Sigmoid colon (tissue), 7 donors: ENCODE measurements around the gene NACC2. TPM values are rescaled to one million over a fixed set of nuclear protein-coding genes. Genes with fewer than 3 reads are reported as not detected.
A peak's percentile ranks its signal among the peaks of the same experiment; 100 is the strongest.

ENCODE experiments used
- DNase-seq: peaks from one replicate; pipeline ENCODE4 v3.0.0-alpha.2; 2019
- H3K27ac ChIP-seq, 4 donors: fragments of 200-600 bp; sonication (generic); one replicate each; pipeline ENCODE4 v1.5.1; 2016 to 2019; ENCODE audit warnings: mild to moderate bottlenecking in 1 of 4
- H3K27me3 ChIP-seq, 3 donors: fragments of 200-600 bp; sonication (generic); one replicate each; pipeline ENCODE4 v1.5.1; 2019; ENCODE audit warnings: mild to moderate bottlenecking in 1 of 3
- H3K36me3 ChIP-seq, 4 donors: fragments of 200-600 bp; sonication (generic); one replicate each; pipeline ENCODE4 v1.5.1; 2016 to 2019
- H3K4me1 ChIP-seq, 4 donors: fragments of 200-600 bp; sonication (generic); one replicate each; pipeline ENCODE4 v1.5.1; 2017 to 2019
- H3K4me3 ChIP-seq, 4 donors: fragments of 200-600 bp; sonication (generic); one replicate each; pipeline ENCODE4 v1.5.1; 2017 to 2019; ENCODE audit warnings: mild to moderate bottlenecking in 2 of 4, moderate library complexity in 1 of 4
- H3K9me3 ChIP-seq, 4 donors: fragments of 200-600 bp in 3 of 4; sonication (generic) in 3 of 4; one replicate each; pipeline versions ENCODE4 v1.5.1 to v1.6.1; 2013 to 2019
- EP300 ChIP-seq, 4 donors: sonication (generic); formaldehyde crosslinking; IDR thresholded peaks; one replicate each; pipeline ENCODE4 v1.6.1; 2017; ENCODE audit warnings: antibody characterized with exemption in 4 of 4
- POLR2A ChIP-seq, 2 donors: fragments of 450-650 bp; IDR thresholded peaks; one replicate each; pipeline ENCODE4 v1.6.1; 2016; ENCODE audit warnings: antibody characterized with exemption in 2 of 2, mild to moderate bottlenecking in 2 of 2, moderate library complexity in 2 of 2
- POLR2AphosphoS5 ChIP-seq, 4 donors: sonication (generic); formaldehyde crosslinking; IDR thresholded peaks; one replicate each; pipeline ENCODE4 v1.6.1; 2017; ENCODE audit warnings: antibody characterized with exemption in 4 of 4
- WGBS, 2 donors: extraction: QIAGEN DNeasy Blood & Tissue Kit; methylation state at CpG; one replicate each; pipeline ENCODE4 v1.1.7; 2013; 5-methylcytosine and 5-hydroxymethylcytosine counted together
- intact Hi-C: fragments of 100-400 bp; cut with DNase I; formaldehyde crosslinking; loops from one replicate; pipeline ENCODE4 v1.15.1; 2023
- polyA plus RNA-seq, 3 donors: library from polyadenylated mRNA; stranded (reverse); fragments of 200-250 nt; gene quantifications; one replicate each; pipeline ENCODE4 v1.2.3, GENCODE V29; 2013
- total RNA-seq, 4 donors: library from RNA; depleted of rRNA; stranded (reverse); fragments of >200 nt; gene quantifications; one replicate each; pipeline ENCODE4 v1.1.0, GENCODE V29; 2016
- TF ChIP-seq, protein P1 (sequence below), 4 experiments: fragments of 450-650 bp in 3 of 4; fragments of 200-600 bp in 1 of 4; IDR thresholded peaks; one replicate each; pipeline ENCODE4 v1.5.1; 2016 to 2019; ENCODE audit warnings: antibody characterized with exemption in 4 of 4, mild to moderate bottlenecking in 3 of 4, moderate library complexity in 2 of 4
- donor health status: healthy with polysubstance abuse.
- donor health status: Bipolar disorder and iron deficiency.
- donor health status: healthy.

Gene NACC2
- total and polyA plus RNA-seq, 7 donors: 3.6 to 80.0 (median 41.6) TPM

DNA sequence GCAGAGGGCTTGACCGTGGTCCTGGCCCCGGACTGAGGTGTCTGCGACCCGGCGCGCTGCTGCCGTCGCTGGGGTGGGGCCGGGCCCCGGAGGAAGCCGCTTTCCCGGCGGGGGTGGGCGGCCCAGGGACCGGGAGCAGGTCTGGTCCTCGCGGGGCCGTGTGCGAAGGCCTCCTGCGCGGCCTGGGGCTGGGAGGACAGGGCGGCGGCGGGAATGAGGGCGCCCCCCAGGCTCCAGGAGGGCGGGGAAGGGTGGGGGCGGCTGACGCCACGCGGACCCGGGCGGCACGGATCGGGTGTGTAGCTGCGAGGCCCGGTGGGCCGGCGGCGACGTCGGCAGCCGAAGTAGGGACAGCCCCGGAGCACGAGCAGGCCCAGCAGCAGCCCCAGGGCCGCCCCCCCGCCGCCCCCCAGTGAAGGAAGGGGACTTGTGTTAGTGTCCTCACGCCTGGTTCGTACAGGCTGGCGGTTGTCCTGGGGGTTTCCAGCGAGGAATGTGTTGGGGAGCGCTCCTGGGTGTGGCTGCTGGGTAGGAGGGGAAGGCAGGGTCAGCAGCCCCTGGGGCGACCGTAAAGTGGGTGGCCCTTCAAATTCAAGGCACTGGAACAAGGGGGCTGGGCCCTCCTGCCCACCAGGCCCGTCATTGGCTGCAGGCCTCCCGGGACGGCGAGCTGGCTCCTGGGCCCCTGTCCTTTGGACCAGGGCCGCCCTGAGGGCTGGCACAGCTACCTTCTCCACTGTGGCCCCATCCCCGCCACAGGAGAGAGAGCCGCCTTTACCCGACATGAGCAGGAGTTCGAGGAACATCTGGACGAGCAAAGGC lies 24.2 kb upstream of the NACC2 start:
- Histone ChIP-seq H3K36me3 (peaks cover 7 to 25% (median 16%) of the 10 kb centered on the region in 4 donors), H3K27ac (peak overlapping the region; percentile 93 to 99 (median 98)), H3K9me3 (no peaks in the 10 kb centered on the region), H3K4me3 (peak overlapping the region; percentile 54 to 98 (median 88)), H3K4me1 (peaks cover 0 to 49% (median 36%) of the 10 kb centered on the region in 4 donors), H3K27me3 (peaks cover 0 to under 1% (median 0%) of the 10 kb centered on the region in 3 donors)
- intact Hi-C loops: loop anchor here (2.0 to 10.0 kb wide), 5 partner anchors 24 to 212 kb away; partner anchors contain the start of genes CAMSAP1, NACC2 and UBAC1
- WGBS, 2 donors: 1 to 3% methylated on average over 64 of the region's 64 CpGs
- TF ChIP-seq, protein P1, sequence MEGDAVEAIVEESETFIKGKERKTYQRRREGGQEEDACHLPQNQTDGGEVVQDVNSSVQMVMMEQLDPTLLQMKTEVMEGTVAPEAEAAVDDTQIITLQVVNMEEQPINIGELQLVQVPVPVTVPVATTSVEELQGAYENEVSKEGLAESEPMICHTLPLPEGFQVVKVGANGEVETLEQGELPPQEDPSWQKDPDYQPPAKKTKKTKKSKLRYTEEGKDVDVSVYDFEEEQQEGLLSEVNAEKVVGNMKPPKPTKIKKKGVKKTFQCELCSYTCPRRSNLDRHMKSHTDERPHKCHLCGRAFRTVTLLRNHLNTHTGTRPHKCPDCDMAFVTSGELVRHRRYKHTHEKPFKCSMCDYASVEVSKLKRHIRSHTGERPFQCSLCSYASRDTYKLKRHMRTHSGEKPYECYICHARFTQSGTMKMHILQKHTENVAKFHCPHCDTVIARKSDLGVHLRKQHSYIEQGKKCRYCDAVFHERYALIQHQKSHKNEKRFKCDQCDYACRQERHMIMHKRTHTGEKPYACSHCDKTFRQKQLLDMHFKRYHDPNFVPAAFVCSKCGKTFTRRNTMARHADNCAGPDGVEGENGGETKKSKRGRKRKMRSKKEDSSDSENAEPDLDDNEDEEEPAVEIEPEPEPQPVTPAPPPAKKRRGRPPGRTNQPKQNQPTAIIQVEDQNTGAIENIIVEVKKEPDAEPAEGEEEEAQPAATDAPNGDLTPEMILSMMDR (IDR thresholded peaks at IDR 0.05): no peak
- TF ChIP-seq POLR2AphosphoS5 (IDR thresholded peaks at IDR 0.05) (no peak), POLR2A (IDR thresholded peaks at IDR 0.05) (peak; percentile 65 to 93)
- no peak for DNase-seq

DNA sequence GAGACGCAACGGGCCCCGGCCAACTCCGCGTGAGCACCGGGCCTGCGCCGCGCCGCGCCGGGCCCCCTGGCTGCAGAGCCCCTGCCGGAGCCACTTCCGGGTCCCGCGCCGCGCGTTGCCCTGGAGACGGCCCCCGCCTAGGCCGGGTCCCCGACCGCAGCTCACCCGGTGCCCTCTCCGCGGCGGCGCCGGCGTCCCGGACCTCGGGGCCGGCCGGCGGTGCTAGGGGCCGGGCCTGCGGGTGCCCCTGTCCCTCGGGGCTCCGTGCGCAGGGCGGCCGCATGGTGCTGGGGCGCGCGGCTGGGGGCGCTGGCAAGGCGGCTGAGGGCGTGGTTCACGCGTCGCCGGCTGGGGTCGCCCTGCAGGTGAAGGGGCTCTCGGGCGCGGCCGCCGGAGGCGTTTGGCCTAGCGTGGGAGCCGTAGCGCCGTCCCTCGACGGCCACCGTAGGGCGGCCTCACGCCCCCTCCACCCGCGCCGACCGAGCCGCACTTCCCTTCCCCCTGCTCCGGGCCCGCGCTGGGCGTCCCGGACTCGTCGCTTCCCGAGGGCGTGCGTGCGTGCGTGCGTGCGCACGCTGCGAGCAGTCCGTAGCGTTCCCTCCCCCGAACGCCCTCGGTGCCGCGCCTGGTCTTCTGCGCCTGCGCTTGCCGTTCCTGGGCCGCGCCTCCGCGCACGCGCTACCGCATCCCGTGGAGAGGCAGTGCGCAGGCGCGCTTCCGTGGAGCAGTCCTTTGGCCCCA lies 23.4 kb upstream of the NACC2 start, which contains the start of gene TMEM250:
TSS of gene TMEM250 (minus strand) at position 556 of the 741 bp plus-strand sequence. CDS start 1,975 bp downstream, outside the sequence.
- peak within 1 kb of the TSS; percentile 93 to 99 (median 98) for H3K27ac ChIP-seq
- intact Hi-C loops: loop anchor here (2.0 to 10.0 kb wide), 5 partner anchors 24 to 212 kb away; partner anchors contain the start of genes CAMSAP1, NACC2 and UBAC1
- H3K4me3 ChIP-seq: peak within 1 kb of the TSS; percentile 54 to 98 (median 88)
- H3K27me3 ChIP-seq: no peaks in the 10 kb centered on the region
- TF ChIP-seq POLR2AphosphoS5 (IDR thresholded peaks at IDR 0.05): peak; percentile 95 to 97 (median 96)
- peak in 1 of 4 donors; percentile 56 for TF ChIP-seq EP300 (IDR thresholded peaks at IDR 0.05)
- TF ChIP-seq POLR2A (IDR thresholded peaks at IDR 0.05): no peak
- TF ChIP-seq, protein P1 (IDR thresholded peaks at IDR 0.05): peak in 1 of 4 experiments; percentile 12
- H3K4me1 ChIP-seq: peaks cover 0 to 49% (median 36%) of the 10 kb centered on the region in 4 donors
- 0 to 1% methylated on average over 112 of the region's 112 CpGs for WGBS, 2 donors
- no peaks in the 10 kb centered on the region for H3K9me3 ChIP-seq
- DNase-seq: peak; percentile 98
- H3K36me3 ChIP-seq: peaks cover 7 to 33% (median 16%) of the 10 kb centered on the region in 4 donors

DNA sequence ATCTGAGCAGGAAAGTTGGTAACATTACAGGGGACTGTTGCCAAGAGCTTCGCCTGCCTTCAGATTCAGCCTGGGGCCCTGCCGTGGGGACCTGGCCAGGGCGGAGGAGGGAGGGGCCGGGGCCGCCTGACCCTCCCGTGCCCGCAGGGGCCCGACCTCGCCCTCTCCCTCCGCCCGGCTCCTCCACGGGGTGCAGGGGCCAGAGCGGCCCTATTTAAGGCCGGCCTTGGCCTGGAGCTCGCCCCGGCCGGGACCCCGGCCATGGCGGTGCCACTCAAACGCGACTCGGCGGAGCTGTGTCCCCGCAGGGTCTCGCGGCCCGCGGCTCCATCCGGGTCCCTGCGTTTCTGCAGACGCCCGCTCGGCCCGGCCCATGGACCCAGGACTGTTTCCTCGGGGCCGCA lies 22.8 kb upstream of the NACC2 start:
- Histone ChIP-seq H3K9me3 (no peaks in the 10 kb centered on the region), H3K27ac (peak overlapping the region; percentile 93 to 99 (median 98)), H3K4me3 (peak overlapping the region; percentile 54 to 98 (median 88)), H3K27me3 (no peaks in the 10 kb centered on the region), H3K4me1 (peaks cover 0 to 45% (median 34%) of the 10 kb centered on the region in 4 donors), H3K36me3 (peaks cover 7 to 36% (median 16%) of the 10 kb centered on the region in 4 donors)
- intact Hi-C loops: loop anchor here (2.0 to 10.0 kb wide), 5 partner anchors 23 to 211 kb away; partner anchors contain the start of genes CAMSAP1, NACC2 and UBAC1
- TF ChIP-seq EP300 (IDR thresholded peaks at IDR 0.05): no peak
- no peak for TF ChIP-seq POLR2A (IDR thresholded peaks at IDR 0.05)
- TF ChIP-seq, protein P1 (IDR thresholded peaks at IDR 0.05): no peak
- no peak for TF ChIP-seq POLR2AphosphoS5 (IDR thresholded peaks at IDR 0.05)
- 0 to 1% methylated on average over 36 of the region's 36 CpGs for WGBS, 2 donors
- no peak for DNase-seq

DNA sequence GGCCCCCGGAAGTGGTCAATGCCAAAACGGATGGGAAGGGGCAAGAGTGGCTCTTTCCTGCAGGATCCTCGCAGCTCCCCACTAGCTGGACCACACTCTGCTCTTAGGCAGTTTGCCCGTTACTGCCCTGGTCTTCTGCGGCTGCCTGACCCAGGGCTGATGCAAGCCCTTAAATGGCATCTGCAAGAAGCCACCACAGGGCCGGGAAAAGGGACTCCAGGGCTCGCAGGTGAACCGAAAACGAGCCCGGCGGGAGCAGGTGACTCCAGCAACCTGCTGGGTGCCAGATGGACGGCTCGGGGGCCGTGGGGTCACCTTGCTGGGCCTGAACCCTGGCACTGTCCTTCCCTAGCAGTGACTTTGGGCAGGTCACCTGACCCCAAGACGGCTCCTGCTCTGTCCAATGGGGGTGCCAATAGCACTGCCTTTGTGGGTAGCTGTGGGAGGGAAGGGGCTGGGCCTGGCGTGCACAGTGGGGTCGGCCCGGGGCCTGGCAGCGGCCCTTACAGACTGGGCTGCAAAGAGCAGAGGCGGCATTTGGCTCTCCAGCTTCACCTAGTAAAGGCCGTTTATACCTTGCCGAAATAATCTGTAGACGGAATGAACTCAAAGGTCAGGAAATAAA lies 22.3 kb upstream of the NACC2 start:
- Histone ChIP-seq H3K4me1 (peaks cover 0 to 40% (median 29%) of the 10 kb centered on the region in 4 donors), H3K36me3 (peaks cover 7 to 36% (median 16%) of the 10 kb centered on the region in 4 donors), H3K4me3 (peak overlapping the region; percentile 54 to 98 (median 88)), H3K27ac (peak overlapping the region; percentile 93 to 99 (median 98)), H3K27me3 (no peaks in the 10 kb centered on the region), H3K9me3 (no peaks in the 10 kb centered on the region)
- WGBS, 2 donors: 14 to 42% methylated on average over 23 of the region's 23 CpGs
- intact Hi-C loops: loop anchor here (10.0 kb wide), 1 partner anchor 123 kb away; no protein-coding TSS in a partner anchor
- TF ChIP-seq, protein P1 (IDR thresholded peaks at IDR 0.05): no peak
- TF ChIP-seq EP300 (IDR thresholded peaks at IDR 0.05) (no peak), POLR2AphosphoS5 (IDR thresholded peaks at IDR 0.05) (no peak), POLR2A (IDR thresholded peaks at IDR 0.05) (no peak)
- no peak for DNase-seq
